ENCODE results near the gene LRRC59.

GRCh38 chr17:50407921-50408320, 10.6 kb upstream of the LRRC59 start:
- TF ChIP-seq, protein P1, sequence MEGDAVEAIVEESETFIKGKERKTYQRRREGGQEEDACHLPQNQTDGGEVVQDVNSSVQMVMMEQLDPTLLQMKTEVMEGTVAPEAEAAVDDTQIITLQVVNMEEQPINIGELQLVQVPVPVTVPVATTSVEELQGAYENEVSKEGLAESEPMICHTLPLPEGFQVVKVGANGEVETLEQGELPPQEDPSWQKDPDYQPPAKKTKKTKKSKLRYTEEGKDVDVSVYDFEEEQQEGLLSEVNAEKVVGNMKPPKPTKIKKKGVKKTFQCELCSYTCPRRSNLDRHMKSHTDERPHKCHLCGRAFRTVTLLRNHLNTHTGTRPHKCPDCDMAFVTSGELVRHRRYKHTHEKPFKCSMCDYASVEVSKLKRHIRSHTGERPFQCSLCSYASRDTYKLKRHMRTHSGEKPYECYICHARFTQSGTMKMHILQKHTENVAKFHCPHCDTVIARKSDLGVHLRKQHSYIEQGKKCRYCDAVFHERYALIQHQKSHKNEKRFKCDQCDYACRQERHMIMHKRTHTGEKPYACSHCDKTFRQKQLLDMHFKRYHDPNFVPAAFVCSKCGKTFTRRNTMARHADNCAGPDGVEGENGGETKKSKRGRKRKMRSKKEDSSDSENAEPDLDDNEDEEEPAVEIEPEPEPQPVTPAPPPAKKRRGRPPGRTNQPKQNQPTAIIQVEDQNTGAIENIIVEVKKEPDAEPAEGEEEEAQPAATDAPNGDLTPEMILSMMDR (IDR thresholded peaks at IDR 0.05) = no peak
- TF ChIP-seq POLR2AphosphoS5 (IDR thresholded peaks at IDR 0.05) (no peak), POLR2A (IDR thresholded peaks at IDR 0.05) (no peak)

Measured in stomach (tissue), 4 donors.